HG03025 (cell line): ENCODE results near the gene STAG1.
"Not testable (repeated sequence)": the region's sequence is repeated elsewhere in the genome, so short reads cannot be mapped to it uniquely, and the experiment has no call there.

ENCODE experiments used
- ATAC-seq: cut with Tn5 transposase; IDR thresholded peaks from one replicate; pipeline ENCODE4 v1.9.1; 2021; ENCODE audit warnings: mild to moderate bottlenecking, moderate library complexity; ENCODE audit not compliant: unreplicated experiment, low FRiP score

STAG1 gene

DNA sequence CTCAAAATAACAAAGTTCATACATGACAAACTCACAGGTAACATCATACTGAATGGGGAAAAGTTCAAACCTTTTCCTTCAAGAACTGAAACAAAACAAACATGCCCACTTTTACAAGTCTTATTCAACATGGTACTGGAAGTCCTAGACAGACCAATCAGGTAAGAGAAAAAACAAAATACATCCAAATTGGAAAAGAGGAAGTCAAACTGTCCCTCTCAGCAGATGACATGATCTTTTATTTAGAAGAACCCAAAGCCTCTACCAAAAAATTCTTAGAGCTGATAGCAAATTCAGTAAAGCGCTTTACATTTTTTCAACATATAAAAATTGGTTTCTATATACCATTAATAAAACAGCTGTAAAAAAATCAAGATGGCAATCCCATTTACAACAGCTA, 219.4 kb downstream of the STAG1 start:
- ATAC-seq, result no peak

DNA sequence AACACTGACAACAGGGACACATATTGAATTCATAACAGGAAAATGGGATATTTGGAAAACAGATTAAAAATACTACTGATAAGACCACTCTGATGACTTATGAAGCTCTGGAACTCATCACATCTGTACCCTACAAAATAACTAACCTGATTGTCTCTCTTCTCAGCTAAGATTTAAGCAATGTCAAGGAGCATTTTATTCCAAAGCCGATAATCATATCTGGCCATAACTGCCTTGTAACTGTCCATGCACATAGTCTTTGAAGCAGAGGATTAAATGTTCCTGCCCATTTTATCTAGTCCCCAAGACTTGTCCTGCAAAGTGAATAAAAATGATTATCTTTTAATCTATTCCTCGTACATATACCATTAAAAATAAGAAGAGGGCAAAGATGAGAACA, 234.1 kb downstream of the STAG1 start:
- ATAC-seq, result no peak

DNA sequence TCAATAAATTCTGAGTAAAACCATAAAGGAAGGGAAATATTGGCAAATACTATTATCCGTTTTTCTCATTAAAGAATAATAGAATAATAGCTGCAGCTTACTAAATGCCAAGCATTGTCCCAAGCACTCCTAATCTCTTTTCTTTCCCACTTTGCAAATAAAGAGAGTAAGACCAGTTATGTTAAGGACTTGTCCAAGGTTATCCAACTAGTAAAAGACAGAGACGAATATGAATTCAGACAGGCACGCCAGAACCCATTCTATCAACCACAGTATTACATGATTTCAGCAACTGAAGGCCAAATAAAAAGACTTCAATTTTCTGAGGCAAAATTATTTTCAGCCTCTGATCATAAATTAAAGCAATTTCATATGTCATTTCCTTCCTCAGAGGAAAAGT, 235.5 kb downstream of the STAG1 start:
- no peak for ATAC-seq

DNA sequence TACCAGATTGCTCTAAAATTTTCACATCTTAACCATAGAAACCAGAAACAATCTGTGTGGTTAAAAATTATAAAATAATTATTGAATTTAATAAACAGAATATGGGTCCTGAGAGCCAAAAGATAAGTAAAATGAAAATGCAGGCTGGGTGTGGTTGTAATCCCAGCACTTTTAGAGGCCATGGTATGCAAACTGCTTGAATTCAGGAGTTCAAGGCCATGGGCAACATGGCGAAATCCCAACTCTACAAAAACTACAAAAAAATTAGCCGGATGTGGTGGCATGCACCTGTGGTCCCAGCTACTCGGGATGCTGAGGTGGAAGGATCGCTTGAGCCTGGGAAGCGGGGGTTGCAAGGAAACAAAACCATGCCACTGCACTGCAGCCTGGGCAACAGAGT, 236.1 kb downstream of the STAG1 start:
- ATAC-seq, result no peak

DNA sequence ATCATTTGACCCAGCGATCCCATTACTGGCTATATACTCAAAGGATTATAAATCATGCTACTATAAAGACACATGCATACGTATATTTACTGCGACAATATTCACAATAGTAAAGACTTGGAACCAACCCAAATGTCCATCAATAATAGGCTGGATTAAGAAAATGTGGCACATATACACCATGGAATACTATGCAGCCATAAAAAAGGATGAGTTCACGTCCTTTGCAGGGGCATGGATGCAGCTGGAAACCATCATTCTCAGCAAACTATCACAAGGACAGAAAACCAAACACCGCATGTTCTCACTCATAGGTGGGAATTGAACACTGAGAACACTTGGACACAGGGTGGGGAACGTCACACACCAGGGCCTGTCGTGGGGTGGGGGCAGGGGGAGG, 237.6 kb downstream of the STAG1 start:
- ATAC-seq, result not testable (repeated sequence)

DNA sequence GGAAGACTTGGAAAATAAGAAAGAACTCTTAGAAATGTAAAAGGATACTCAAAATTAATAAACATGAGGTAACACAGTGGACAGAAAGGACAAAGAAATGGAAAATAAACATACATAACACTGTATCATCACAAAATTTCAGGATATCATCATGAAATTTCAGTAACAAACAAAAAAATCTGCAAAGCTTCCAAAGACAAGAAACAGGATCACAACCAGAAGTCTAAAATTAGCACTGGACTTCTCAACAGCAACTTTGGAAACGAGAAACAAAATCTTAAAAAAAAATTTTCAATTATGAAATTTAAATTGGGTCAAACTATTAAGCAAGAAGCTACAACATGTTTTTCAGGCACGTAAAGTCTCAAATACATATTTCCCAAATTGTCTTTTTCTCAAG, 238.8 kb downstream of the STAG1 start:
- ATAC-seq, result no peak

DNA sequence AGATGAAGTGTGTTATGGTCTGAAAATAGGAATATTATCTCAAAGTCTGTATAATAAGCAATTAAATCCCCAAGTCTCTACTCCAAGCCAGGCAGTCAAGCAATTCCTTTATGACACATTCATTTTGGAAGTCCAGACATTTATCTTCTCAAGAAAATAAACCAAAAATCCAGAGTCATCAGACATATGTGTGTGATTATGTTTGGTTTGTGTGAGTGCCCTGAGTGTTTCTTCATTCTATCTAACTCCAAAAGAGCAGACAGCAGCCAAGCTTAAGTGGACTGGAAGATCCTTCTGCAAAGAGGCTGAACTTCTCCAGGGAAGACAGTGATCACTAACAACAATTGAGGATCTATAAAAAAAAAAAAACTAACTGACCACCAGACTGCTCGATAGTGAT, 239.8 kb downstream of the STAG1 start:
- no peak for ATAC-seq

DNA sequence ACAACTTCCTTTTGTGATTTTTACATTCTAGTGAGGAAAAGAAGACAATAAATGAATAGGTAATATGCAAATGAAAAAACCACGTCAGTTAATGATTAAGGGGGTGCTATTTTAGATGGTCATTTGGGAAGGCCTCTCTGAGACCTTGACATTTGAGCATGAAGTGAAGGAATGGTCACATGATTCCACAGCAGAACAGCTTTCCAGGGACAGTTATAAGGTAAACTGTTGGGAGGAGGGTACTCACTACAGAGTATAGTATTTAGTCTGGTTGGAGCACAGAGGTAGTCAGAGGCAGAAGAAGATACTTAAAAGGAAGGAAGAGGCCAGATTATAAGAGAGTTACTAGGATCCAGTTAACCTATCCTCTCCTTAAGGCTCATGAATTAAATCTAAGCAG, 246.5 kb downstream of the STAG1 start:
- ATAC-seq, result no peak

DNA sequence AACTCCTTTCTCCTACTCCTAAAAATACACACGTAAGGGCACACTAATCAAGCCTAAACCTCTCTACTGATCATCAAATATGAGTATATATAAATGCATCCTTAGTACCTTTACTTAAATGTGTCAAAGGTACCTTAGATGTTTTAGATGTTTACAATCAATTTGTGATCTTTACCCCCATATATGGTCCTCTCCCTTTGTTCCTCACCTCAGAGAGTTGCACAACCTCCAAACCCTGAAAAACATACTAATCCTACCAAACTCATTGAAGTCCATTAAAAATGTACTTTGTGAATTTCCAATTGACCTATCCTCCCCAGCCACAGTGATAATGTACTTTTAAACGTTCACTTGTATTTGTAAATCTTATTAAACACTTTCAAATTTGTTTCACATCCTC, 249.1 kb downstream of the STAG1 start:
- no peak for ATAC-seq

DNA sequence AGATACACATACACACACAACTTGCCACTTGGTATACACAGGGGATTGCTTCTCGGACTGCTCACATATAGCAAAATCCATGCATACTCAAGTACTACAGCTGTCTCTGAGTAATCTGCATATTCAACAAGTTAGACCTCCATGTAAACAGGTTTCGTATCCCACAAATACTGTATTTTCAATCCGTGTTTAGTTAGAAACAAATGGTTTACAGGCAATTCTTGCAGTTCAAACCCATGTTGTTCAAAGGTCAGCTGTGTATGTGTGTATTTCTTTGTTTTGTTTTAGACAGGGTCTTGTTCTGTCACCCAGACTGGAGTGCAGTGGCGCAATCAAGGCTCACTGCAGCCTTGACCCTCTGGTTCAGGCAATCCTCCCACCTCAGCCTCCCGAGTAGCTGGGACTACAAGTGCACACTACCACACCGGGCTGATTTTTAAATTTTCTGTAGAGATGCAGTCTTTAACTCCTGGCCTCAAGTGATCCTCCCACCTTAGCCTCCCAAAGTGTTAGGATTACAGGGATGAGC, 253.2 kb downstream of the STAG1 start:
- no peak for ATAC-seq

DNA sequence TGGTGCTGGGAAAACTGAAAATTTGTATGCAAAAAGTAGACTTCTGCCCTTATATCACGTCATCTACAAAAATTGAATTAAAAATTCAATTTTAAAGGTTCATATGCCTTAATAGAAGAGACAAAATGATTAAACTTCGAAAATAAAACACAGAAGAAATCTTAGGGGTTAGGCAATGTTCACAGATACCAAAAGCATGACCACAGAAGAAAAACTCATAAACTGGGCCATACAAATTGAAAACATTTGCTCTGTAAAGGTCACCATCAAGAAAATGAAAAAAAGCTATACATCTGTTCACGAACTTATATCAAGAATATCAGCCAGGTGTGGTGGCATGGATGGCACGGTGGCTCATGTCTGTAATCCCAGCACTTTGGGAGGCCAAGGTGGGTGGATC, 257.0 kb downstream of the STAG1 start:
- no peak for ATAC-seq

DNA sequence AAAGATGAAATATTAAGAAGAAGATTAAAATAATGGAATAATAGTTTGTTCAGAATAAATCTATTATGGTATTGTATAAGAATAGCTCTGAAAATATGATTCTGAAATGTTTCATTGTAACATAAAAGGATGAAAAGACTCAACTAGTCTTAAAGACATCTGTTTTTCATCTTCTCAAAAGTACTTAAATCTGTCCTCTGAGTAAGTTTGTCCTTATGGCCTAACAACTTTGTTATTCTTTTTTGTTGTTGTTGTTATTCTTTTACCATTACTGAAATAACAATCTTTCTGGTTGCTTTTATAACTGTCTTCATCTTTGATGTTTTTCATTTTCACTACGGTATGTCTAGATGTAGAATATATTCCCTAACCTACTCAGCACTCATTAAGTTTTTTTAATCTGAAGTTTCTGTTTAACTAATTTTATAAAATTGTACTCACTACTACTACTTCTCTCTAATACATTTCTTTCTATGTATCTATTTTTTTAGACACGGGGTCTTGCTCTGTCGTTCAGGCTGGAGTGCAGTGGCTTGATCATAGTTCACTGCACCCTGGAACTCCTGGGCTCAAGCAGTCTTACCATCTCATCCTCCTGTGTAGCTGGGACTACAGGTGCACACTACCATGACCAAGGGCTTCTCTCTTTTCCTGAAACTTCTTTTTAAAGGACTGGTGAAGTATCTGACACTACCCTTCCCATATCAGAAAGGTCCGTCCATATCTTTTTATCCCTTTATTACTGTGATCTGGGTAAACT, 261.4 kb downstream of the STAG1 start:
- no peak for ATAC-seq

DNA sequence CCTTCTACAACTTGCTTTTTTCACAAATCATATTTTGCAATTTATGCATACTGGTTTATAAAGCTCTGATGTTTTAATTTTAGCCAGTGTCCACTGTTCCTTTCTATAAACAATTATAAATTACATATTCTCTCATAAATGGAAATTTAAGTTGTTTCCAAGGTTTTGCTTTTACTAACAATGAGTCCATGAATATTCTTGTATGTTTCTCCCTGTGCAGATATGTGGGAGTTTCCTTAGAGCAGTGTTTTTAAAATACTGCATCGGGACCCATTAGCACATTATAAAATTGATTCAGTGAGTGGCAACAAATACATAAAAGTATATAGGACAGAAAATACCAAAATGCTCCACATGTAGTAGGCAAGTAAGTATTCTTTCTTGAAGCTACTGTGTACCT, 266.4 kb downstream of the STAG1 start:
- ATAC-seq, result no peak

DNA sequence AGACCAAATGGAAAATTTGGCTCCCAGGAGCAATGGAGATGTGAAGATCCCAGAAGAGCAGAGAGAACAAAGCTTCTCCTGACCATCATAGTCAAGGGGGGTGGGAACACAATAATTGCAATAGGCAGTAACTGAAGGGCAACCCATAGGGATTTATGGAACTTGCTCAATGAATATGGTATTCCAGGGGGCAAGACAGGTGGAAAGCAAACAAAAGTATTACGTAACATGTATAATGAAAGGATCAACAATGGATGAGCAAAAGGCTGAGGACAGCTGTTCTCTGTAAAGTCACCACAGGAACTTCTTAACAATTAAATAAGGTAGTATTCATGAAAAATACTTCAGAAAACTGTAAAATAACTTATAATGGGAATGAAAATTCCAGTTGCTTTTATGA, 275.9 kb downstream of the STAG1 start:
- ATAC-seq, result no peak

DNA sequence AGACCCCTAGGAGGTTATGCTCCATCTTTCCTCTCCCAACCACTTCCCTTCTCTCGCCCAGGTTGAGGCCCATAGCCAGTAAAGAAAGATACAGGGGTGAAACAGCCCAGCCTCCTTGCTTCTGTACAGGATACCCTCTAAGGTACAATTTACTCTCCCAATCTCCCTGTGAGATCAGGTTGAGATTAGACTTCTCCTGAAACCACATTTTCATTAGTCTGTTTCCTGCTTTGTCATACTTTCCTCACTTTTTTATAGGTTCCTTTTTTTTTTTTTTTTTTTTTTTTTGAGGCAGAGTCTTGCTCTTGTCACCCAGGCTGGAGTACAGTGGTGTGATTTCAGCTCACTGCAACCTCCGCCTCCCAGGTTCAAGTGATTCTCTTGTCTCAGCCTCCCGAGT, 277.3 kb downstream of the STAG1 start:
- ATAC-seq, result not testable (repeated sequence)

DNA sequence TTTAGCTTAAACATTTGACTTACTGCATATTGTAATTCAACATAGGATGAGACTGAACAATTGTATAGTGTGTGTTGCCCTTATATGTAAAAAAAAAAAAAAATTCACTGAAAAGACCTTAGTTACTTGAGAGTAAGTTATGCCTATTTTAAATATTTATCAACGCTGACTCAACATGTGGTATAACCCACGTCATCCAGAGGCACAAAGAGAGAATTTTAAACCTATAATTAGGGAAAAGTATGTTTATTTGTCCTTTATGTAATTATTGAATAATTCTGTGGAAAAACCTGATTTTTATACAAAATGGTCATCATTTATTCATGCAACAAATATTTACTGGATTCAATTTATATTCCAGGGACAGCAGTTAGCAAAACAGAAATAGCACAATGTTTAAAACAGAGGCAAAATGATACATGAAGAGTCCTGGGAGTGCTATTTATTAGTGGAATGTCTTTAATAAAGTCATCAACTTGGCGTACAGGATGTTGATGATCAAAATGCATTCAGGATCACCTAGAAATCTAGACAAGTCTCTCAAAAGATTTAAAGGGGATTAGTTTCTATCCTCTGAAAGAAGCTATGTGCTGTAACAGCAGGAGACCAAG, 278.4 kb downstream of the STAG1 start:
- ATAC-seq, result no peak

DNA sequence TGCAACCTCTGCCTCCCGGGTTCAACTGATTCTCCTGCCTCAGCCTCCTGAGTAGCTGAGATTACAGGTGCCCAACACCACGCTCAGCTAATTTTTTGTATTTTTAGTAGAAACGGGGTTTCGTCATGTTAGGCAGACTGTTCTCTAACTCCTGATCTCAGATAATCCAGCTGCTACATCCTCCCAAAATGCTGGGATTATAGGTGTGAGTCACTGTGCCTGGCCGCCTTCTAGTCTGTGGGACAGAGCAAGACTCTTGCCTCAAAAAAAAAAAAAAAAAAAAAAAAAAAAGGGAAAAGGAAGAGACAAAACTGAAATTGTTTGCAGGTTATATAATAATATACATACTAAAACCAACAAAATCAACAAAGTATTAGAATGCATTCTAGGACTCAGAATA, 286.9 kb downstream of the STAG1 start:
- no peak for ATAC-seq

DNA sequence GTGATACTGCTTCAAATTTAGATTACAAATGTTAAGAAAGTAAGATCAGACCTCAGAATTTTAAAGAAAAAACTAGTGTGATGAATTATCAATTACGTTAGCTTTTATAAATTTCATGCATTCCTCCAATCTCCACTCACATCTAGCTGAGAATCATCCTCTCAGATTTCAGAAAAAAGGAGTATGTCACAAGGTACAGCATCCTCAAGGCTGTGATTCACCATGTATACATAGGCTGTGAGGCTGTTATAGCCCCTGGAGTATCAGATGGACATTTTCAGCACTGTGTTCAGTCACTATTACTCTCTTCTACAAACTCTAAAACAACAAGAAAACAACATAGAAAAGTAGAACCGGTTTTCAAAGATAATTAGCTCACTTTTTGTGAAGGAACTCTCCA, 287.7 kb downstream of the STAG1 start:
- no peak for ATAC-seq

DNA sequence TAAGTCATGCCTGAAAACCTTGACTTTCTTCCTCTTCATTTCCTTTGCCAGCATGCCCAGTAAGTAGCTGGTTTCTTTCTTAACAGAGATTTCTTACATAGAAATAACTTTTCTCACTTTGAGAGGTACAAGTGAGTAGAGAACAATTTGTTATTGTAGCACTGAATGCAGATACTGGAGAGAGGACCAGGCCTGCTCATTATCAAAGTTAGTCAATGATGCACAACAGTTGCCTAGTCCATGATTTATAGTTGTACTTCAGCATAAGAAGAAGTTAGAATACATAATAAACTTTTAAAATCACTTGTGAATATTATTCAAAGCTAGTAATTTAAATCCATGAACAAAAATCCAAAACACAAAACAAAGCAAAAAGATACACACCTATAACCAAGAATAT, 289.0 kb downstream of the STAG1 start:
- ATAC-seq, result no peak

DNA sequence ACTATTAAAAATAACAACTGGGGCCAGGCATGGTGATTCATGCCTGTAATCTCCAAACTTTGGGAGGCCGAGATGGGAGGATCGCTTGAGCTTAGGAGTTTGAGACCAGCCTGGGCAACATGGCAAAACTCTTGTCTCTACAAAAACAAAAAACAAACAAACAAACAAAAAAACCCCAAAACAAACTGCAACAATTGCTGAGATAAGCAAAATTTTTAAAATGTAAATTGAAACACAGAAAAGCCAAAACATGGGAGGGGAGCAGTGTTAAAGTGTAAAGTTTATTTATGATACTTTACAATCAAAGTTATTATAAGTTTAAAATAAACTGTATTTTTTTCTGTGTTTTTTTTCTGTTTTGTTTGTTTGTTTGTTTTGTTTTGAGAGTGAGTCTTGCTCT, 294.4 kb downstream of the STAG1 start:
- no peak for ATAC-seq

DNA sequence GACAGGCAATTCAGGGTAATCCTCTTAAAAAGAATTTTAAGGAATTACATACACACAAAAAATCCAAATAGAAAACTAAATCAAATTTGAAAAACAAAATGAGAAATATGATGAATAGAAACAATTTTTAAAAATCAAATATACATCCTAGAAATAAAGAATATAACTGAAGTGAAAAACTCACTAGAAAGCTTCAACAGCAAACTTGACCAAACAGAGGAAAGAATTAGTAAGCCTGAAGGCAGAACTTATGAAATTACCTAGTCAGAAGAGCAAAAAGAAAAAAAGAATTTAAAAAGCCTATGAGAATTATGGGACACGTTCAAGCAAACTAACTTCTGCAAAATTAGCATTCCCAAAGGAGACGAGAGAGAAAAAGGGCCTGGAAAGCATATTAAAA, 296.0 kb downstream of the STAG1 start:
- ATAC-seq, result no peak

DNA sequence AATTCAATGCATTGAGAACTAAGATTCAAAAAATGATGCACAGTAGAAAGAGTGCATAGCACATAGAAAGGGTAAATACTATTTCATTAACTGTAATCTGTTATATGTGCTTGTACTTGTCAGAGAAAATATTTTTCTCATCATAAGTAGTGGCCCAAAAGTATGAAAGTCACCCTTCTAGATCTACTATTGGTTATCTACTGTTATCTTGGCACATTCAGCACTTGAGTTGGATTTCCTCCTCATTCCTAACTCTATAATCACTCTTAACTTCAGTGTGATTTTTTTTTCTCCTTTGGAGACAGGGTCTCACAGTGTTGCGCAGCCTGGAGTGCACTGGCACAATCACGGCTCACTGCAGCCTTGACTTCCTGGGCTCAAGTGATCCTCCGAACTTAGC, 307.6 kb downstream of the STAG1 start:
- ATAC-seq, result no peak
